GM23338 (cell line): ENCODE results near the gene PRKG2.

Experiments
- CREB1 ChIP-seq: fragments of 250-450 bp; sonication (Bioruptor Pico); IDR thresholded peaks from 2 replicates; pipeline ENCODE4 v1.5.0; 2020; ENCODE audit warnings: low read depth, mild to moderate bottlenecking, moderate library complexity
- ETS1 ChIP-seq: IDR thresholded peaks from 2 replicates; pipeline ENCODE4 v1.6.1; 2016; ENCODE audit warnings: antibody characterized with exemption
- EZH2 ChIP-seq: fragments of 200-600 bp; sonication (generic); IDR thresholded peaks from one replicate; pipeline ENCODE4 v1.8.0; 2017; ENCODE audit warnings: antibody characterized with exemption, mild to moderate bottlenecking, low read depth; ENCODE audit not compliant: unreplicated experiment
- EZH2phosphoT487 ChIP-seq: fragments of 200-600 bp; sonication (generic); IDR thresholded peaks from one replicate; pipeline ENCODE4 v1.8.1; 2018; ENCODE audit warnings: antibody characterized with exemption; ENCODE audit not compliant: unreplicated experiment
- JUNB ChIP-seq: IDR thresholded peaks from one replicate; pipeline ENCODE4 v1.6.1; 2016; ENCODE audit warnings: antibody characterized with exemption; ENCODE audit not compliant: unreplicated experiment
- POLR2AphosphoS5 ChIP-seq: IDR thresholded peaks from 2 replicates; pipeline ENCODE4 v1.6.1; 2016; ENCODE audit warnings: antibody characterized with exemption, low read depth
- REST ChIP-seq: IDR thresholded peaks from one replicate; pipeline ENCODE4 v1.6.1; 2018; ENCODE audit warnings: antibody characterized with exemption; ENCODE audit not compliant: unreplicated experiment
- STAT1 ChIP-seq: IDR thresholded peaks from one replicate; pipeline ENCODE4 v1.6.1; 2016; ENCODE audit warnings: antibody characterized with exemption; ENCODE audit not compliant: unreplicated experiment
- ZNF114 ChIP-seq: fragments of 250-450 bp; sonication (Bioruptor Pico); IDR thresholded peaks from 2 replicates; pipeline ENCODE4 v1.5.0; 2020; ENCODE audit warnings: mild to moderate bottlenecking, moderate library complexity
- ZNF331 ChIP-seq: fragments of 250-450 bp; sonication (Bioruptor Pico); IDR thresholded peaks from 2 replicates; pipeline ENCODE4 v1.5.0; 2020; ENCODE audit warnings: low read depth, mild to moderate bottlenecking, moderate library complexity
- TF ChIP-seq, protein P1 (sequence below), 2 experiments: fragments of 200-600 bp in 1 of 2; sonication (generic) in 1 of 2; conservative IDR thresholded peaks; 2 replicates each; pipeline versions ENCODE4 v1.5.1 to v1.6.1; 2016 to 2017; ENCODE audit warnings: antibody characterized with exemption in 2 of 2, low read depth in 2 of 2, mild to moderate bottlenecking in 2 of 2, moderate library complexity in 1 of 2

GRCh38 chr4:81109356-81109755 is 105.7 kb downstream of the PRKG2 start:
- no peak for TF ChIP-seq REST
- TF ChIP-seq POLR2AphosphoS5: no peak
- TF ChIP-seq, protein P1, sequence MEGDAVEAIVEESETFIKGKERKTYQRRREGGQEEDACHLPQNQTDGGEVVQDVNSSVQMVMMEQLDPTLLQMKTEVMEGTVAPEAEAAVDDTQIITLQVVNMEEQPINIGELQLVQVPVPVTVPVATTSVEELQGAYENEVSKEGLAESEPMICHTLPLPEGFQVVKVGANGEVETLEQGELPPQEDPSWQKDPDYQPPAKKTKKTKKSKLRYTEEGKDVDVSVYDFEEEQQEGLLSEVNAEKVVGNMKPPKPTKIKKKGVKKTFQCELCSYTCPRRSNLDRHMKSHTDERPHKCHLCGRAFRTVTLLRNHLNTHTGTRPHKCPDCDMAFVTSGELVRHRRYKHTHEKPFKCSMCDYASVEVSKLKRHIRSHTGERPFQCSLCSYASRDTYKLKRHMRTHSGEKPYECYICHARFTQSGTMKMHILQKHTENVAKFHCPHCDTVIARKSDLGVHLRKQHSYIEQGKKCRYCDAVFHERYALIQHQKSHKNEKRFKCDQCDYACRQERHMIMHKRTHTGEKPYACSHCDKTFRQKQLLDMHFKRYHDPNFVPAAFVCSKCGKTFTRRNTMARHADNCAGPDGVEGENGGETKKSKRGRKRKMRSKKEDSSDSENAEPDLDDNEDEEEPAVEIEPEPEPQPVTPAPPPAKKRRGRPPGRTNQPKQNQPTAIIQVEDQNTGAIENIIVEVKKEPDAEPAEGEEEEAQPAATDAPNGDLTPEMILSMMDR (conservative IDR thresholded peaks at IDR 0.05; ENCODE audit: low read depth in 2 of 2): no peak
- TF ChIP-seq EZH2phosphoT487: no peak
- no peak for TF ChIP-seq ZNF114 (CRISPR knock-in tag)
- no peak for TF ChIP-seq EZH2
- no peak for TF ChIP-seq CREB1 (CRISPR knock-in tag)
- TF ChIP-seq STAT1: no peak
- TF ChIP-seq ZNF331 (CRISPR knock-in tag): no peak
- TF ChIP-seq JUNB: no peak
- no peak for TF ChIP-seq ETS1
